Measurements from ENCODE around the gene CLPTM1L.
"Not testable (repeated sequence)": the region's sequence is repeated elsewhere in the genome, so short reads cannot be mapped to it uniquely, and the experiment has no call there.

The CLPTM1L gene

GRCh38 chr5:1341863-1342262 lies 3.0 kb downstream of the CLPTM1L start:
- Histone ChIP-seq H3K36me3 (ENCODE audit: control insufficient read depth in 1 of 2, insufficient read depth in 2 of 2, low read length in 2 of 2) (peaks cover 39 to 61% of the 10 kb centered on the region in 2 donors), H3K4me1 (ENCODE audit: control insufficient read depth in 1 of 2, insufficient read depth in 2 of 2, low read length in 2 of 2) (peaks cover 37 to 52% of the 10 kb centered on the region in 2 donors), H3K4me3 (ENCODE audit: low read depth in 1 of 2, low read length in 2 of 2) (no peak overlapping the region), H3K9ac (ENCODE audit: low read depth in 1 of 2, low read length in 2 of 2) (no peak overlapping the region), H3K27ac (ENCODE audit: low read depth, low read length) (no peak overlapping the region), H3K27me3 (ENCODE audit: control insufficient read depth in 1 of 2, insufficient read depth in 2 of 2, low read length in 2 of 2) (no peaks in the 10 kb centered on the region), H3K9me3 (ENCODE audit: control insufficient read depth in 1 of 2, low read length in 2 of 2) (no peaks in the 10 kb centered on the region)

GRCh38 chr5:1339818-1340210 lies 5.1 kb downstream of the CLPTM1L start:
- H3K36me3 ChIP-seq (ENCODE audit: control insufficient read depth in 1 of 2, insufficient read depth in 2 of 2, low read length in 2 of 2): peaks cover 43 to 82% of the 10 kb centered on the region in 2 donors
- H3K4me3 ChIP-seq (ENCODE audit: low read depth in 1 of 2, low read length in 2 of 2); H3K9ac ChIP-seq (ENCODE audit: low read depth in 1 of 2, low read length in 2 of 2); H3K27me3 ChIP-seq (ENCODE audit: control insufficient read depth in 1 of 2, insufficient read depth in 2 of 2, low read length in 2 of 2); H3K27ac ChIP-seq (ENCODE audit: low read depth, low read length); H3K9me3 ChIP-seq (ENCODE audit: control insufficient read depth in 1 of 2, low read length in 2 of 2): not testable (repeated sequence)
- H3K4me1 ChIP-seq (ENCODE audit: control insufficient read depth in 1 of 2, insufficient read depth in 2 of 2, low read length in 2 of 2): peaks cover 40 to 56% of the 10 kb centered on the region in 2 donors

- Histone ChIP-seq H3K4me1 (ENCODE audit: control insufficient read depth in 1 of 2, insufficient read depth in 2 of 2, low read length in 2 of 2) (peaks cover 40 to 55% of the 10 kb centered on the region in 2 donors), H3K36me3 (ENCODE audit: control insufficient read depth in 1 of 2, insufficient read depth in 2 of 2, low read length in 2 of 2) (peaks cover 43 to 87% of the 10 kb centered on the region in 2 donors)
- H3K4me3 ChIP-seq (ENCODE audit: low read depth in 1 of 2, low read length in 2 of 2); H3K27ac ChIP-seq (ENCODE audit: low read depth, low read length); H3K27me3 ChIP-seq (ENCODE audit: control insufficient read depth in 1 of 2, insufficient read depth in 2 of 2, low read length in 2 of 2); H3K9ac ChIP-seq (ENCODE audit: low read depth in 1 of 2, low read length in 2 of 2); H3K9me3 ChIP-seq (ENCODE audit: control insufficient read depth in 1 of 2, low read length in 2 of 2): not testable (repeated sequence)
These were observed 5.6 kb downstream of the CLPTM1L start for GRCh38 chr5:1339139-1339817.

GRCh38 chr5:1338506-1339070 lies 6.3 kb downstream of the CLPTM1L start:
- Histone ChIP-seq H3K36me3 (ENCODE audit: control insufficient read depth in 1 of 2, insufficient read depth in 2 of 2, low read length in 2 of 2) (peaks cover 49 to 92% of the 10 kb centered on the region in 2 donors), H3K4me3 (ENCODE audit: low read depth in 1 of 2, low read length in 2 of 2) (no peak overlapping the region), H3K9me3 (ENCODE audit: control insufficient read depth in 1 of 2, low read length in 2 of 2) (no peaks in the 10 kb centered on the region), H3K4me1 (ENCODE audit: control insufficient read depth in 1 of 2, insufficient read depth in 2 of 2, low read length in 2 of 2) (peaks cover 34 to 48% of the 10 kb centered on the region in 2 donors), H3K9ac (ENCODE audit: low read depth in 1 of 2, low read length in 2 of 2) (no peak overlapping the region), H3K27me3 (ENCODE audit: control insufficient read depth in 1 of 2, insufficient read depth in 2 of 2, low read length in 2 of 2) (no peaks in the 10 kb centered on the region), H3K27ac (ENCODE audit: low read depth, low read length) (no peak overlapping the region)

- no peak overlapping the region for H3K9ac ChIP-seq (ENCODE audit: low read depth in 1 of 2, low read length in 2 of 2)
- H3K4me1 ChIP-seq (ENCODE audit: control insufficient read depth in 1 of 2, insufficient read depth in 2 of 2, low read length in 2 of 2): peaks cover 30 to 44% of the 10 kb centered on the region in 2 donors
- no peak overlapping the region for H3K4me3 ChIP-seq (ENCODE audit: low read depth in 1 of 2, low read length in 2 of 2)
- H3K36me3 ChIP-seq (ENCODE audit: control insufficient read depth in 1 of 2, insufficient read depth in 2 of 2, low read length in 2 of 2): peaks cover 53 to 92% of the 10 kb centered on the region in 2 donors
- no peaks in the 10 kb centered on the region for H3K9me3 ChIP-seq (ENCODE audit: control insufficient read depth in 1 of 2, low read length in 2 of 2)
- H3K27ac ChIP-seq (ENCODE audit: low read depth, low read length): no peak overlapping the region
- H3K27me3 ChIP-seq (ENCODE audit: control insufficient read depth in 1 of 2, insufficient read depth in 2 of 2, low read length in 2 of 2): no peaks in the 10 kb centered on the region
These were observed 6.8 kb downstream of the CLPTM1L start for GRCh38 chr5:1338196-1338490.

- H3K4me1 ChIP-seq (ENCODE audit: control insufficient read depth in 1 of 2, insufficient read depth in 2 of 2, low read length in 2 of 2): peaks cover 28 to 40% of the 10 kb centered on the region in 2 donors
- H3K36me3 ChIP-seq (ENCODE audit: control insufficient read depth in 1 of 2, insufficient read depth in 2 of 2, low read length in 2 of 2): peaks cover 53 to 94% of the 10 kb centered on the region in 2 donors
- peak overlapping the region in 1 of 2 donors; percentile 10 for H3K4me3 ChIP-seq (ENCODE audit: low read depth in 1 of 2, low read length in 2 of 2)
- H3K9me3 ChIP-seq (ENCODE audit: control insufficient read depth in 1 of 2, low read length in 2 of 2): no peaks in the 10 kb centered on the region
- H3K27me3 ChIP-seq (ENCODE audit: control insufficient read depth in 1 of 2, insufficient read depth in 2 of 2, low read length in 2 of 2): no peaks in the 10 kb centered on the region
- no peak overlapping the region for H3K9ac ChIP-seq (ENCODE audit: low read depth in 1 of 2, low read length in 2 of 2)
- H3K27ac ChIP-seq (ENCODE audit: low read depth, low read length): peak overlapping the region; percentile 30
These were observed 7.3 kb downstream of the CLPTM1L start for GRCh38 chr5:1337489-1338195.

- peaks cover 51 to 94% of the 10 kb centered on the region in 2 donors for H3K36me3 ChIP-seq (ENCODE audit: control insufficient read depth in 1 of 2, insufficient read depth in 2 of 2, low read length in 2 of 2)
- no peaks in the 10 kb centered on the region for H3K9me3 ChIP-seq (ENCODE audit: control insufficient read depth in 1 of 2, low read length in 2 of 2)
- no peak overlapping the region for H3K9ac ChIP-seq (ENCODE audit: low read depth in 1 of 2, low read length in 2 of 2)
- peaks cover 36 to 37% of the 10 kb centered on the region in 2 donors for H3K4me1 ChIP-seq (ENCODE audit: control insufficient read depth in 1 of 2, insufficient read depth in 2 of 2, low read length in 2 of 2)
- H3K27me3 ChIP-seq (ENCODE audit: control insufficient read depth in 1 of 2, insufficient read depth in 2 of 2, low read length in 2 of 2): no peaks in the 10 kb centered on the region
- peak overlapping the region in 1 of 2 donors; percentile 10 for H3K4me3 ChIP-seq (ENCODE audit: low read depth in 1 of 2, low read length in 2 of 2)
- peak overlapping the region; percentile 30 for H3K27ac ChIP-seq (ENCODE audit: low read depth, low read length)
These were observed 8.0 kb downstream of the CLPTM1L start for GRCh38 chr5:1336749-1337488.

GRCh38 chr5:1336106-1336561 lies 8.8 kb downstream of the CLPTM1L start:
- H3K4me1 ChIP-seq (ENCODE audit: control insufficient read depth in 1 of 2, insufficient read depth in 2 of 2, low read length in 2 of 2): peaks cover 42 to 45% of the 10 kb centered on the region in 2 donors
- H3K27ac ChIP-seq (ENCODE audit: low read depth, low read length): no peak overlapping the region
- no peak overlapping the region for H3K9ac ChIP-seq (ENCODE audit: low read depth in 1 of 2, low read length in 2 of 2)
- H3K27me3 ChIP-seq (ENCODE audit: control insufficient read depth in 1 of 2, insufficient read depth in 2 of 2, low read length in 2 of 2): no peaks in the 10 kb centered on the region
- H3K36me3 ChIP-seq (ENCODE audit: control insufficient read depth in 1 of 2, insufficient read depth in 2 of 2, low read length in 2 of 2): peaks cover 48 to 94% of the 10 kb centered on the region in 2 donors
- no peak overlapping the region for H3K4me3 ChIP-seq (ENCODE audit: low read depth in 1 of 2, low read length in 2 of 2)
- H3K9me3 ChIP-seq (ENCODE audit: control insufficient read depth in 1 of 2, low read length in 2 of 2): no peaks in the 10 kb centered on the region

GRCh38 chr5:1335540-1336095 lies 9.3 kb downstream of the CLPTM1L start:
- no peak overlapping the region for H3K4me3 ChIP-seq (ENCODE audit: low read depth in 1 of 2, low read length in 2 of 2)
- no peaks in the 10 kb centered on the region for H3K9me3 ChIP-seq (ENCODE audit: control insufficient read depth in 1 of 2, low read length in 2 of 2)
- H3K9ac ChIP-seq (ENCODE audit: low read depth in 1 of 2, low read length in 2 of 2): no peak overlapping the region
- H3K27me3 ChIP-seq (ENCODE audit: control insufficient read depth in 1 of 2, insufficient read depth in 2 of 2, low read length in 2 of 2): no peaks in the 10 kb centered on the region
- H3K27ac ChIP-seq (ENCODE audit: low read depth, low read length): no peak overlapping the region
- peaks cover 47 to 50% of the 10 kb centered on the region in 2 donors for H3K4me1 ChIP-seq (ENCODE audit: control insufficient read depth in 1 of 2, insufficient read depth in 2 of 2, low read length in 2 of 2)
- H3K36me3 ChIP-seq (ENCODE audit: control insufficient read depth in 1 of 2, insufficient read depth in 2 of 2, low read length in 2 of 2): peaks cover 45 to 94% of the 10 kb centered on the region in 2 donors
